Prostate gland (tissue), 2 donors: ENCODE results near the gene DENND4B. TPM values are rescaled to one million over a fixed set of nuclear protein-coding genes. Genes with fewer than 3 reads are reported as not detected.
A peak's percentile ranks its signal among the peaks of the same experiment; 100 is the strongest.

Source experiments
- DNase-seq: peaks from one replicate; pipeline ENCODE4 v3.0.0-alpha.2; 2019; ENCODE audit warnings: low spot score
- H3K27ac ChIP-seq, 2 donors: fragments of 200-600 bp; sonication (generic); 2 replicates each; pipeline ENCODE4 v1.5.1; 2017 to 2019
- H3K27me3 ChIP-seq: fragments of 200-600 bp; sonication (generic); replicated peaks from 2 replicates; pipeline ENCODE4 v1.5.1; 2019; ENCODE audit not compliant: insufficient read depth
- H3K36me3 ChIP-seq, 2 donors: fragments of 200-600 bp; sonication (generic); 1 replicate in 1 of 2; 2 replicates in 1 of 2; pipeline versions ENCODE4 v1.5.1 to v1.8.1; 2017 to 2019
- H3K4me1 ChIP-seq: fragments of 200-600 bp; sonication (generic); replicated peaks from 2 replicates; pipeline ENCODE4 v1.5.1; 2019
- H3K4me3 ChIP-seq, 2 donors: fragments of 200-600 bp; sonication (generic); 2 replicates each; pipeline ENCODE4 v1.5.1; 2017 to 2019
- H3K9me3 ChIP-seq: fragments of 200-600 bp; sonication (generic); 2 replicates; pipeline ENCODE4 v1.5.1; 2017
- POLR2A ChIP-seq: fragments of 450-650 bp; IDR thresholded peaks from one replicate; pipeline ENCODE4 v1.6.1; 2016; ENCODE audit warnings: antibody characterized with exemption, mild to moderate bottlenecking
- POLR2AphosphoS5 ChIP-seq: sonication (generic); formaldehyde crosslinking; IDR thresholded peaks from one replicate; pipeline ENCODE4 v1.6.1; 2017; ENCODE audit warnings: antibody characterized with exemption
- WGBS: methylation state at CpG from one replicate; pipeline ENCODE4 v1.1.5; 2018; 5-methylcytosine and 5-hydroxymethylcytosine counted together
- intact Hi-C: fragments of 100-400 bp; cut with DNase I; formaldehyde crosslinking; loops from one replicate; pipeline ENCODE4 v1.14.2; 2022
- total RNA-seq, 2 donors: library from RNA; depleted of rRNA; stranded (reverse); fragments of >200 nt; gene quantifications; one replicate each; pipeline ENCODE4 v1.1.0, GENCODE V29; 2016
- TF ChIP-seq, protein P1 (sequence below), 4 experiments: fragments of 200-600 bp in 2 of 4; fragments of 450-650 bp in 2 of 4; sonication (generic) in 2 of 4; IDR thresholded peaks; 1 replicate in 3 of 4; 2 replicates in 1 of 4; pipeline ENCODE4 v1.5.1; 2016 to 2019; ENCODE audit warnings: antibody characterized with exemption in 4 of 4, mild to moderate bottlenecking in 2 of 4, moderate library complexity in 2 of 4

The DENND4B gene
- total RNA-seq, 2 donors from 2014 or later, result 18.1 to 28.3 TPM

DNA sequence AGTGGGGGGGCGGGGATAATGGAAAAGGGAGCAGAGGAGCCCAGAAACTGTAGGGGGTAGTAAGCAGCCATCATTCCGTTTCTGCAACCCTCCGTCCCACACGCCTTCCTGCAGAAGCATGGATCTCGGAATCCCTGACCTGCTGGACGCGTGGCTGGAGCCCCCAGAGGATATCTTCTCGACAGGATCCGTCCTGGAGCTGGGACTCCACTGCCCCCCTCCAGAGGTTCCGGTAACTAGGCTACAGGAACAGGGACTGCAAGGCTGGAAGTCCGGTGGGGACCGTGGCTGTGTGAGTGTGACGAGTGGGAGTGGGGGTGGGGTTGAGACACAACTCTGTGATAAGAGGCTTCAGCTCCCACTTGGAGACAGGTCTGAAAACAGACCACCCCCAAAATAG is 21.9 kb upstream of the DENND4B start:
- H3K4me1 ChIP-seq, result peaks cover 4% of the 10 kb centered on the region
- peak overlapping the region; percentile 60 to 65 for H3K4me3 ChIP-seq
- H3K9me3 ChIP-seq, result no peaks in the 10 kb centered on the region
- H3K36me3 ChIP-seq, result no peaks in the 10 kb centered on the region
- intact Hi-C loops, result no loop called here
- TF ChIP-seq, protein P1, sequence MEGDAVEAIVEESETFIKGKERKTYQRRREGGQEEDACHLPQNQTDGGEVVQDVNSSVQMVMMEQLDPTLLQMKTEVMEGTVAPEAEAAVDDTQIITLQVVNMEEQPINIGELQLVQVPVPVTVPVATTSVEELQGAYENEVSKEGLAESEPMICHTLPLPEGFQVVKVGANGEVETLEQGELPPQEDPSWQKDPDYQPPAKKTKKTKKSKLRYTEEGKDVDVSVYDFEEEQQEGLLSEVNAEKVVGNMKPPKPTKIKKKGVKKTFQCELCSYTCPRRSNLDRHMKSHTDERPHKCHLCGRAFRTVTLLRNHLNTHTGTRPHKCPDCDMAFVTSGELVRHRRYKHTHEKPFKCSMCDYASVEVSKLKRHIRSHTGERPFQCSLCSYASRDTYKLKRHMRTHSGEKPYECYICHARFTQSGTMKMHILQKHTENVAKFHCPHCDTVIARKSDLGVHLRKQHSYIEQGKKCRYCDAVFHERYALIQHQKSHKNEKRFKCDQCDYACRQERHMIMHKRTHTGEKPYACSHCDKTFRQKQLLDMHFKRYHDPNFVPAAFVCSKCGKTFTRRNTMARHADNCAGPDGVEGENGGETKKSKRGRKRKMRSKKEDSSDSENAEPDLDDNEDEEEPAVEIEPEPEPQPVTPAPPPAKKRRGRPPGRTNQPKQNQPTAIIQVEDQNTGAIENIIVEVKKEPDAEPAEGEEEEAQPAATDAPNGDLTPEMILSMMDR (IDR thresholded peaks at IDR 0.05), result no peak
- TF ChIP-seq POLR2A (no peak), POLR2AphosphoS5 (no peak)
- peak overlapping the region; percentile 97 for H3K27ac ChIP-seq
- peak; percentile 36 for DNase-seq
- 7% methylated on average over 13 of the region's 13 CpGs for WGBS
- no peaks in the 10 kb centered on the region for H3K27me3 ChIP-seq

DNA sequence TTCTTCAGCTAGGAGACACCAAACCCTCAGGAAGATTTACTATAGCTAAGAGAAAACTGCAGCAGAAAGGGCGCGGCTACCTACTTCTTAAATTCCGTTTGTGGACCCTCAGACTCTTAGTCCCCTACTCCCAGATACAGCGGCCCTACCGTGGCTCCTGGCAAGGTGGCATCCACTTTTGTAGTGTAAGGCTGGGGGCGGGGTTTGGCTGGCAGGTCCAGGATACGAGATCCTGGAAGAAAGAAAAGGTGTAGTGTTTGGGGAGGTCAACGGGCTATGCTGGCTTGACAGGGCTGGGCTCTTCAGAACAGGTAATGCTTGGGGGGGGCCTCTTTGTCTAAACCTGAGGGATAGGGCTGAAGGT is 21.5 kb upstream of the DENND4B start:
- intact Hi-C loops, result no loop called here
- peak; percentile 89 for DNase-seq
- WGBS, result 2% methylated on average over 8 of the region's 8 CpGs
- Histone ChIP-seq H3K4me3 (peak overlapping the region; percentile 60 to 65), H3K27ac (peak overlapping the region; percentile 97), H3K9me3 (no peaks in the 10 kb centered on the region), H3K27me3 (no peaks in the 10 kb centered on the region), H3K4me1 (peaks cover 4% of the 10 kb centered on the region), H3K36me3 (no peaks in the 10 kb centered on the region)
- TF ChIP-seq POLR2A (peak; percentile 58), POLR2AphosphoS5 (no peak)
- TF ChIP-seq, protein P1 (IDR thresholded peaks at IDR 0.05), result no peak

DNA sequence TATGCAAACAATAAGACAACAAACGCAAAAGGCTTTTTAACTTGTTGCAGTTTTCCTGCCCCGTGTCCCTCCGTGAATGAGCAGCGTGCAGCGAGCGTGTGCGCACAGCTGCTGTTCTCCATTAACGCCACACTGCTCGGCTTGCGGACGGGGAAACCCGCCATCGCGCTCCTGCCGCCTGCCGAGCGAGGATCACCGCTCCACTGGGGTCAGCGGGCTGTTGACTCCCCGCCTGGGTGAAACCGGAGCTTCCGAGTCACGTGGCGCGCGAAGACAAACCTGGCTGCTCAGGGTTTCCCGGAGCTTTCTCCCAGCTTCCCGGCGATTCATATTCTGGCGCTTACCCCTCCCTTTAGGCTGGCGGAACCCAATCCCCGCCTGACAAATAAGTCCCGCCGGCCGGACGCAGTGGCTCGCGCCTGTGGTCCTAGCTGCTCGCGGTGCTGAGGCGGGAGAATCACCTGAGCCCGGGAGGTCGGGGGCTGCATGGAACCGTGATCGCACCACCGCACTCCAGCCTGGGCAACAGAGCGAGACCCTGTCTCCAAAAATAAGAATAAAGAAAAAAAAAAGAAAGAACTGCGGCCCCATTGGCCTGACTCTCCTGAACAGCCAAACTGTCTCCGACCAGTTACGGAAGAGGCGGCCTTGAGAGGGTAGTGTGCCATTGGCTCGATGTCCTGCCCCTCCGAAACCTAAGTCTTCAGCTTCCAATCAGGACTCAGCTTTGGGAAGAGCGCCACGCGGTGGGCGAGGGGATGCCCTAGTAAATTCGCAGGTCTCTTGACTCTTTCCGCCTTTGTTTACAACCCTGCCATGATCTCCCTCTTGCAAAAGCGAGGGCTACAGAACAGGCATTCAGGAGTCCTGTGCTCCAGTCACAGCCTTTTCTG is 20.8 kb upstream of the DENND4B start, which contains the start of gene CREB3L4:
TSS of gene CREB3L4 (plus strand) at position 796 of the 893 bp plus-strand sequence. CDS start 624 bp downstream, outside the sequence.
- Histone ChIP-seq H3K4me1 (peaks cover 4% of the 10 kb centered on the region), H3K27ac (peak within 1 kb of the TSS; percentile 97), H3K9me3 (no peaks in the 10 kb centered on the region), H3K27me3 (no peaks in the 10 kb centered on the region), H3K4me3 (peak within 1 kb of the TSS; percentile 60 to 65), H3K36me3 (no peaks in the 10 kb centered on the region)
- DNase-seq, result peak; percentile 94
- TF ChIP-seq, protein P1 (IDR thresholded peaks at IDR 0.05), result peak in 2 of 4 experiments; percentile 41 to 45
- TF ChIP-seq POLR2AphosphoS5 (peak; percentile 89), POLR2A (peak; percentile 89)
- WGBS, result under 1% methylated on average over 60 of the region's 60 CpGs
- intact Hi-C loops, result no loop called here

DNA sequence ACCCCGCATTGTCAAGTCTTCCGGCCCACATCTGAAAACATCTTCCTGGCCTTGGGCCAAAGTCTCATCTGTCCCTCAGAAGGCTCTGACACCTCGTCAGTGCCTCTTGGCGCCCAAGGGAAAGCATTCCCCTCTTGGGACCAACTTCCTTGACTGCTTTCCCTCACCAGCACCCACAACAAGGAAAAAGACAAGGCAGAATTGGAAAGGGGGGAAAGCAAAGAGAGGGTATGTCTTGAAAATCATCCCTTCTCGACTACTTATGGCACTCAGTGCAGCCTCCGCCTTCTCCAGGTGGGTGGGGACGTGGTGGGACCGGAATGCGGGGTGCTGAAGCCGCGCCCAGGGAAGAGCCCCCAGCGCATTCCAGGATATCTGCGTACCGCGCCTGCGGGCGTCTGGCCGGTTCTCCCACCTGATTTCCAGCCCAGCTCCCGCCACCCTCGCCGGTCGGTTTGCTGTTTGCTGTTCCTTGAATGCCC is 17.4 kb upstream of the DENND4B start:
- intact Hi-C loops, result no loop called here
- Histone ChIP-seq H3K4me1 (peaks cover 4% of the 10 kb centered on the region), H3K4me3 (peak overlapping the region; percentile 61 to 78), H3K36me3 (no peaks in the 10 kb centered on the region), H3K9me3 (no peaks in the 10 kb centered on the region), H3K27ac (peak overlapping the region; percentile 95 to 97), H3K27me3 (no peaks in the 10 kb centered on the region)
- DNase-seq, result peak; percentile 58
- TF ChIP-seq POLR2A (no peak), POLR2AphosphoS5 (no peak)
- TF ChIP-seq, protein P1 (IDR thresholded peaks at IDR 0.05), result peak in 1 of 4 experiments; percentile 9
- under 1% methylated on average over 22 of the region's 22 CpGs for WGBS
